Neural progenitor cell (in vitro differentiated cells): ENCODE results near the gene KANSL1L.

Experiments used
- CTCF ChIP-seq: fragments of 200-600 bp; sonication (generic); IDR thresholded peaks from 2 replicates; pipeline ENCODE4 v1.5.1; 2017; ENCODE audit warnings: antibody characterized with exemption, mild to moderate bottlenecking
- EZH2 ChIP-seq: fragments of 200-600 bp; sonication (generic); IDR thresholded peaks from 2 replicates; pipeline ENCODE4 v1.6.1; 2017; ENCODE audit warnings: antibody characterized with exemption, mild to moderate bottlenecking, moderate library complexity

- TF ChIP-seq CTCF (no peak), EZH2 (no peak)
Measured at GRCh38 chr2:210009896-210010295, 161.3 kb downstream of the KANSL1L start.
